ENCODE measurements around the gene FAM222A.

FAM222A gene

GRCh38 chr12:109752117-109753053, 38.8 kb downstream of the FAM222A start:
- no peak for DNase-seq (ENCODE audit: low read depth)
- TF ChIP-seq CTCF (IDR thresholded peaks at IDR 0.05; ENCODE audit: control insufficient read depth, insufficient read depth, low read depth, low read length, missing control alignments): no peak
- H3K4me3 ChIP-seq (ENCODE audit: control insufficient read depth, low read depth, low read length): no peak overlapping the region

- no peak for TF ChIP-seq CTCF (IDR thresholded peaks at IDR 0.05; ENCODE audit: control insufficient read depth, insufficient read depth, low read depth, low read length, missing control alignments)
- no peak overlapping the region for H3K4me3 ChIP-seq (ENCODE audit: control insufficient read depth, low read depth, low read length)
- no peak for DNase-seq (ENCODE audit: low read depth)
Observed at GRCh38 chr12:109753054-109753401, 39.4 kb downstream of the FAM222A start.

- TF ChIP-seq CTCF (IDR thresholded peaks at IDR 0.05; ENCODE audit: control insufficient read depth, insufficient read depth, low read depth, low read length, missing control alignments): no peak
- DNase-seq (ENCODE audit: low read depth): no peak
- no peak overlapping the region for H3K4me3 ChIP-seq (ENCODE audit: control insufficient read depth, low read depth, low read length)
Observed at GRCh38 chr12:109753959-109754358, 40.3 kb downstream of the FAM222A start.

GRCh38 chr12:109756457-109756856, 42.8 kb downstream of the FAM222A start:
- no peak overlapping the region for H3K4me3 ChIP-seq (ENCODE audit: control insufficient read depth, low read depth, low read length)
- DNase-seq (ENCODE audit: low read depth): no peak
- no peak for TF ChIP-seq CTCF (IDR thresholded peaks at IDR 0.05; ENCODE audit: control insufficient read depth, insufficient read depth, low read depth, low read length, missing control alignments)

GRCh38 chr12:109757671-109758265, 44.1 kb downstream of the FAM222A start:
- no peak overlapping the region for H3K4me3 ChIP-seq (ENCODE audit: control insufficient read depth, low read depth, low read length)
- no peak for DNase-seq (ENCODE audit: low read depth)
- TF ChIP-seq CTCF (IDR thresholded peaks at IDR 0.05; ENCODE audit: control insufficient read depth, insufficient read depth, low read depth, low read length, missing control alignments): no peak

- H3K4me3 ChIP-seq (ENCODE audit: control insufficient read depth, low read depth, low read length): no peak overlapping the region
- no peak for TF ChIP-seq CTCF (IDR thresholded peaks at IDR 0.05; ENCODE audit: control insufficient read depth, insufficient read depth, low read depth, low read length, missing control alignments)
- no peak for DNase-seq (ENCODE audit: low read depth)
Observed at GRCh38 chr12:109758426-109759420, 45.1 kb downstream of the FAM222A start.
